ENCODE data around the gene TSC2.

Gene TSC2

DNA sequence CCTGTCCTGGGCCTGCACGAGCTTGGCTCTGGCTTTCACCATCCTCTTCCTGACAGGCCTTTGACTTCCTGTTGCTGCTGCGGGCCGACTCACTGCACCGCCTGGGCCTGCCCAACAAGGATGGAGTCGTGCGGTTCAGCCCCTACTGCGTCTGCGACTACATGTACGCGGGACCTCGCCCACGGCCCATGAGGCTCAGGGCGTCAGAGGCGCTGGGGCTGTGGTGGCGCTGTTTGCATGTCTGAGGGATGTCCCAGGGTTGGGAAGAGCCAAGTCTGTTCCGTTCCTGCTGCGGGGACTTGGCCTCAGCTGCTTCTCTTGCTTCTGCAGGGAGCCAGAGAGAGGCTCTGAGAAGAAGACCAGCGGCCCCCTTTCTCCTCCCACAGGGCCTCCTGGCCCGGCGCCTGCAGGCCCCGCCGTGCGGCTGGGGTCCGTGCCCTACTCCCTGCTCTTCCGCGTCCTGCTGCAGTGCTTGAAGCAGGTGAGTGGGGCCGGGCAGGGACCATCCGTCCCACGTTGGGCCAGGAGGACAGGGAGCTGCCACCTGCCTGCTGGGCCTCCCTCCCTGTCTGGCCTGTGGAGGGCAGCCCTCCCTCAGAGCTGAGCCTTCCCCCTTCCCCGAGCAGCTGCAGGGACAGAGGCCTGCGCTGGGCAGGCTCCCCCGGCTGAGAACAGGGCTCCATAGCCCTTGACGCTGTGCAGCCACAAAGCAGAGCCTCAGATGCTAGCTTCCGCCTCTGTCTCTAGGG lies 23.8 kb downstream of the TSC2 start:
- no peak for DNase-seq (ENCODE audit: low spot score)

DNA sequence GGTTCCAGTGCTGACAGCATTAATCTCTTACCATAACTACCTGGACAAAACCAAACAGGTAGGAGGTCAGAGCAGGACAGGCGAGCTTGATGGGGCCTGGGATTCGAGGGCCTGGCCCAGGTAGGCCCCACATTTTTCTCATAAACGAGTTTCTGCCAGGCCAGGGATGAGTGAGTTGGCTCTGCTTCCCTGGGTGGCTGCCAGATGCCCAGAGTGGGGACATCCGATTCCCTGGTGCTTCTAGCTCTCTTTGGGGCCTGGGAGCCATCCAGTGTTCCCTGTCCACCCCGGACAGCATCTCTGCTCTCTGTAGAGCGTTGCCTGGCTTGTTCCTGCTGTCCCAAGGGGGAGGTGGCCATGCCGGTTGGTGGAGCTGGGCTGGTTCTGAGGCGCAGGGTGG lies 25.1 kb downstream of the TSC2 start:
- DNase-seq (ENCODE audit: low spot score) = no peak

DNA sequence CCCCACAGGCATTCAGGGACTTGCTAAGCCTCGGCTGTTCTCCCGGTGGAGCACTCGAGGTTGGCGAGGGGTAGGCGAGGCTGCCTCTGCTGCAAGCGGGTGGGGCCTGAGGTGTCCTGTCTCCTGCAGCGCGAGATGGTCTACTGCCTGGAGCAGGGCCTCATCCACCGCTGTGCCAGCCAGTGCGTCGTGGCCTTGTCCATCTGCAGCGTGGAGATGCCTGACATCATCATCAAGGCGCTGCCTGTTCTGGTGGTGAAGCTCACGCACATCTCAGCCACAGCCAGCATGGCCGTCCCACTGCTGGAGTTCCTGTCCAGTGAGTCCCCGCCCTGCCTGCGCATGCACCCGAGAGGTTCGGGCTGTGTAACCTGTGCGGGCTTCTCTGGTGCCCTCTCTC lies 26.3 kb downstream of the TSC2 start:
- DNase-seq (ENCODE audit: low spot score) = no peak

DNA sequence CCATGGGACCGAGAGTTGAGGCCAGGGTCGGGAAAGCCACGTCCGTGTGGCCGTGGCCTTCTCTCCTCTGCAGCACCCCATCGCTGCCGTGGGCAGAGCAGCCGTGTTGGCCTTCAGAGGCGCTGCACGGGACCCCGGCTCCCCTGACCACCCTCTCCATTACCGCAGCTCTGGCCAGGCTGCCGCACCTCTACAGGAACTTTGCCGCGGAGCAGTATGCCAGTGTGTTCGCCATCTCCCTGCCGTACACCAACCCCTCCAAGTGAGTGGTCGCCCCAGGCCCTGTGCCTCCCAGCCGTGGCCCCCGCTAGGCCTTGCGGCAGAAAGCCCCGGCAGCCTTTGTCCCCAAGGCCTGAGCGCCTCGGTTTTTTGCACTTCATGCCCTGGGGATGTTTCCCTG lies 27.8 kb downstream of the TSC2 start:
- DNase-seq (ENCODE audit: low spot score) = no peak

DNA sequence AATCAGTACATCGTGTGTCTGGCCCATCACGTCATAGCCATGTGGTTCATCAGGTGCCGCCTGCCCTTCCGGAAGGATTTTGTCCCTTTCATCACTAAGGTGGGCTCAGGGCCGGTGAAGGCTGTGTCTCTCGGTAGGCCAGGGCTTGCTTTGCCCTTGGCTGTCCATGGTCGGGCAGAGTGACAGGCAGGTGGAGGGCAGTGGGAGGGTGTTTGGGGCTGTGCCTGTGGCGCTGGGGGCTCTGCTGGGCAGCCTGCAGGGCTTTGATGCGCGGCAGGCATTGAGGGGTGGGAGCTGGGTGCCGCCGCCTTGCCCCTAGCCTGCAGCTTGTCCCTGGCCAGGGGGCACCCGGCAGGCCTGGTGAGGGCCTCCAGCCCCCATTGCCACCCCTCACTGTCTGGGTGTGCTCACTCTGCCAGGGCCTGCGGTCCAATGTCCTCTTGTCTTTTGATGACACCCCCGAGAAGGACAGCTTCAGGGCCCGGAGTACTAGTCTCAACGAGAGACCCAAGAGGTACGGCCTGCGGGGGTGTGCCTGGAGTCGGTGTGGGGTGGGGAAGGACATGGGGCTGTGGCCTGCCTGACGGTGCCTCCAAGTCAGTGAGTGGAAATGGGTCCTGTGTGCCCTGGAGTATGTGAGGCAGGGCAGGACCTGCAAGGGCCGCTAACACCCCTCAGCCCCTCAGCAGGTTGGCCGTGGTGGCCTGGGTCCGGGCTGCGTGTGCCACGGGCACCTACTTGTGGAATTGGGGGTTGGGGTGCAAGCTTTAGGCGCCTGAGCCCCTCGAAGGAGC lies 28.5 kb downstream of the TSC2 start:
- DNase-seq (ENCODE audit: low spot score) = no peak

DNA sequence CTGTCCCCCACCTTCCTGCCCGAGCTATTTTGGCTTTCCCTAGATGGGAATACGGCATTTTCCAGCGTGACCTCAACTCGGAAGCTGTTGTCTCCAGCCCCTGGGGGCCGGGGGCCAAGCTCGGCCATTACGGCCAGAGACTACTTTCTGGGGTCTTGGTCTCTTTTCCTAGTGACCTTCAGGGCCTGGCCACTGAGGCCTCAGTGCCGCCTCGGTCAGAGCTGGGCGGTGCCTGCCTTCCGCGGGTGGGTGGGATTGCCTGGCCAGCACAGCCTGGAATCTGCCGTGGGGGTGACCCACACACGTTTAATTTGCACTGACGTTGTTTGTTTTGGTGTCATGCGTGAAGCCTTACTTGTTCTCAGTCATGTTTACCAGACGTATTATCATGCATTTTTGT lies 29.2 kb downstream of the TSC2 start:
- DNase-seq (ENCODE audit: low spot score) = no peak

DNA sequence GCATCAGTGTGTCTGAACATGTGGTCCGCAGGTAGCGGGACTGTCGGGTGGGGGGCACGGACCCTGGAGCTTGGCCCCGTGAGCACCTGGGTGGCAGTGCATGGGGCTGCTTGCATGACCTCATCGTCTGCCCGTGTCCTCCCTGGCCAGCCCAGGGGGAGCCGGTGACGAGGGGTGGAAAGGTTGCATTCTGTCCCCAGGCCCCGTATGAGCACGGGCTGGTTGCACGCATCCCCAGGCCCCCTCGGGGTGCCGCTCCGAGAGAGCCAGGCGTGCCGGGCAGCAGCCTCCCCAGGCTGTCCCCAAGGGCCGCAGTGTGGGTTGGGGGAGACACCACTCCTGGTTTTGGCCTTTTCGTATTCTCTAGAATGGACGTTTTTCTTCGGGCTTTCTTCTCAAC lies 29.9 kb downstream of the TSC2 start:
- DNase-seq (ENCODE audit: low spot score) = no peak

DNA sequence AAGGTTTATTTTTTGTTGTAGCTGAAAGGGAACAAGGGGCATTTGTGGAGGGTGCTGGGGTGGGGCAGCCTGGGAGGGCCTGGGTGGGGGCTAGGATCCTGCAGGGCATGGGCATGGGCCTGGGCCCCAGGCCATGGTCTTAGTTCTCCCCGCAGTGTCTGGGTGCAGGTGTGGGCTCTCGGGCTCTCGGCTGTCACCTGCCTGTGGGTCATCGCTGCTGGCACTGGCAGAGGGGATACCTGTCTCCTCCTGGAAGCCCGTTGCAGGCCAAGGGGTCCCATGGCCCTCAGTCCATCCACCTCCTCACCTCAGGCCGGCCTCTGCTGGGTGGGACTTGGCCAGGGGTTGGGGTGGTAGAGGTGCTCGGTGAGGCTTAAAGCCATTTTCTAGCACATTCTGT lies 30.3 kb downstream of the TSC2 start:
- no peak for DNase-seq (ENCODE audit: low spot score)

DNA sequence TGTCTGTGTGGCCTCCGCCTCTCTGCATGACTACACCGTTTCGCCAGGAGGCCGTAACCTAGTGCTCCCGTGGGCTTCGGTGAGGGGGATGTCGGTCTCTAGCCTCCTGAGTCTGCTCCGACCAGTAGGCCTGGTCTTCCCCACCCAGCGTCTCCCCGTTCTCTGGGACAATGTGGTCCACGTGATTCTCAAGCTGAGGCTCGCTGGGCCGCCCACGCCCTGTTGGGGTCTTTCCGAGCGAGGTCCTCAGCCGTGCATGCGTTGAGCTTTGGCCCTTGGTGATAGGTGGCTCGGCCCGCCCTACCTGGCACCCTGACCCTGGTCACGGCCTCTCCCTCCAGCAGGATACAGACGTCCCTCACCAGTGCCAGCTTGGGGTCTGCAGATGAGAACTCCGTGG lies 30.9 kb downstream of the TSC2 start:
- no peak for DNase-seq (ENCODE audit: low spot score)

DNA sequence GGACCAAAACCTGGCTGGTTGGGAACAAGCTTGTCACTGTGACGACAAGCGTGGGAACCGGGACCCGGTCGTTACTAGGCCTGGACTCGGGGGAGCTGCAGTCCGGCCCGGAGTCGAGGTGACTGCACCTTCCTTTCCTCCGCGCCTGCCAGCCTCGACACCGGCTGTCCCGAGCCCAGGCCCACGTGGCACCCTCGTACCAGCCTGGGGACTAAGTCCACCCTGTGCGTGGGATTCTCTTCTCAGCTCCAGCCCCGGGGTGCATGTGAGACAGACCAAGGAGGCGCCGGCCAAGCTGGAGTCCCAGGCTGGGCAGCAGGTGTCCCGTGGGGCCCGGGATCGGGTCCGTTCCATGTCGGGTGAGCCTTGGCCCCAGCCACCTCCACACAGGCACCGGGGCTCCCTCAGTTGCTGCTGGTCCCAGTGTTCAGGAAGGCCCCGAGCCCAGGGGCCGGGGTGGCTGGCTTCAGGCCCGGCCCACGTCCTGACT lies 31.6 kb downstream of the TSC2 start:
- DNase-seq (ENCODE audit: low spot score) = no peak

DNA sequence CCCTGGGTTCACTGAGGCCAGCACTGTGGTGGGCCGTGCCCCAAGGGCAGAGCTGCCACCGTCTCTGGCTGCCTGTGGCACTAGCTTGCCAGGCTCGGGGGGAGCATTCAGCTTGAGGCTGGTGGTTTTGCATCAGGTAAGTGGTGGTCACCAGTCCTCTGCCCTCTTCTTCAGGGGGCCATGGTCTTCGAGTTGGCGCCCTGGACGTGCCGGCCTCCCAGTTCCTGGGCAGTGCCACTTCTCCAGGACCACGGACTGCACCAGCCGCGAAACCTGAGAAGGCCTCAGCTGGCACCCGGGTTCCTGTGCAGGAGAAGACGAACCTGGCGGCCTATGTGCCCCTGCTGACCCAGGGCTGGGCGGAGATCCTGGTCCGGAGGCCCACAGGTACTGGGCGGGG lies 32.2 kb downstream of the TSC2 start:
- DNase-seq (ENCODE audit: low spot score) = no peak

DNA sequence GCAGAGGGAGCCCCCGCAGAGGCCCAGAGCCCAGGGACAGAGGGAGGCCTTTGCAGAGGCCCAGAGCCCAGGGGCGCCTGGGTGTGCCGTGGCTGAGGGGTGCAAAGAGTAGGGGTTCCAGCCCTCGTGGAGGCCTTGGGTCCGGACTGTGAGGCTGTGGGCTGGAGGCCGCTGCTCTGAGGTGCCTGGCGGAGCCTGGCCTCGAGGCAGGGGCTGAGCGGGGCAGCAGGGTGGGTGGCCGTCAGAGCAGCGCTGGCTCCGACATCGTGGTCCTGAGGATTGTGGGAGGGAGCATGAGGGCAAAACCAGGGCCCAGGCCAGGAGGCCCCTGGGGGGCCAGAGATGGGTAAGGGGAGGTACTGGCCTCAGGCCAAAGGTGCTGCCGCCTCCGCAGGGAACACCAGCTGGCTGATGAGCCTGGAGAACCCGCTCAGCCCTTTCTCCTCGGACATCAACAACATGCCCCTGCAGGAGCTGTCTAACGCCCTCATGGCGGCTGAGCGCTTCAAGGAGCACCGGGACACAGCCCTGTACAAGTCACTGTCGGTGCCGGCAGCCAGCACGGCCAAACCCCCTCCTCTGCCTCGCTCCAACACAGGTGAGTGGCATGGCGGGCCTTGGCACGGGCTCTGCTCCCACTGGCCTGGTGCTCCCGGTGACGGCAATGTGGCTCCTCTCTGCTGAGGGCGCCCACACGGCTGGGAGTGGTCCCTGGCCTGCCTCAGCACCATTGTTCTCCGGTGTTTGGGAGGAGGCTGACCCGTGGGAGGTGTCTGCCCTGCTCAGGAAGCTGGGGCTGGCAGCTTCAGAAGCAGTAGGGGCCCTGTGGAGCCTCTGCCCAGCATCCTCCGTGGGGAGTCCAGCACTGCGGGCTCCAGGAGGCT lies 33.7 kb downstream of the TSC2 start:
- DNase-seq (ENCODE audit: low spot score) = no peak

DNA sequence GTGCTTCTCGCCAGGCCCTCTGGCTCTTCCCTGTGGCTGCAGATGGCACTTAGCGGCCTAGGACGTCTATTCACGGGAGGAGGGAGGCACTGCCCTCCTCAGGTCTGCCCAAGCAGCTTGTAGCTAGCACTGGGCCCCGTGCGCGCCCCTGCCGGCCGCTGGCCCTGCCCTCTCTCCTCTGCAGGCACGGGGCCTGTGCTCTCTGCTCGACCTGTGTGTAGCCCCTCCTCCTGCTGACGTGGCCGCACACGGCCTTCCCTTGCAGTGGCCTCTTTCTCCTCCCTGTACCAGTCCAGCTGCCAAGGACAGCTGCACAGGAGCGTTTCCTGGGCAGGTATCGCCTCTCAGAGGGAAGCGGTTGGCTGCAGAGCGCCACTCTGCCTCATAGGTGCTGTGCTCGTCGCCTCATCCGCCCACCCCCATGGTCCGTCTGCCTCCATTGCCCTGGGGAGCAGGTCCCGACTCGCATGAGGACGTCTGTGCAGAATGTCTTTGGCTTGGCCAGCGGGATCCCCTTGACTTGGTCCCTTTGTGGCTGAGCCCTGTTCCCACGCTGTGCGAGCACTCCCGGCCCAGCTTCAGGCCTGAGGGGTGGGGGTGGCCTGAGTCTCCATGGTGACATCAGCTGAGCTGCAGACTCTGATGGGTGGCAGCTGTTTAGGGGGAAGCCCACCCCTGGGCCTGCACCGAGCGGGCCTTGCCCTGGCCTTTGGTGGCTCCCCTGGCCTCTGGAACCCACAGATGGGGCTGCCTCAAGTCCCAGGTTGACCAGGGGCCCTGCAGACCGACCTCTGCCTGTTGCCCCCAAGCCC lies 34.6 kb downstream of the TSC2 start:
- DNase-seq (ENCODE audit: low spot score) = no peak

DNA sequence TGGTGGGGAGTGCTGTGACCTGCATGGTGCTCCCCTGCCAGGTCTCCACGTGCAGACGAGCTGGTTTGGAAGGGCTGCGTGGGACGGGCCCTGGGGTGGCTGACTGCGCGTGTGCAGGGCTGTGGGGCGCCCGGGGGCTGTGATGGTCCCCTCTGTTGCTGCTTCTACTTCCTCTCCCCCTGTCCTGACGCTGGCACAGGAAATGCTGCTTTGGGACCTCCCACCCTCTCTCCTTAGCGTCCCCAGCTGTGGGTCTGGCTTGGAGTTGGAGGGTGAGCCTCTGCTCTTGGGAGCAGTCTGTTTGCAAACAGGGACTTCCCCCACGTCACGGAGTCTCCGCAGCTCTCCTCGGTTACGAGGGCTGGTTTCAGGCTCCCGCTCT lies 35.2 kb downstream of the TSC2 start:
- DNase-seq (ENCODE audit: low spot score) = no peak

DNA sequence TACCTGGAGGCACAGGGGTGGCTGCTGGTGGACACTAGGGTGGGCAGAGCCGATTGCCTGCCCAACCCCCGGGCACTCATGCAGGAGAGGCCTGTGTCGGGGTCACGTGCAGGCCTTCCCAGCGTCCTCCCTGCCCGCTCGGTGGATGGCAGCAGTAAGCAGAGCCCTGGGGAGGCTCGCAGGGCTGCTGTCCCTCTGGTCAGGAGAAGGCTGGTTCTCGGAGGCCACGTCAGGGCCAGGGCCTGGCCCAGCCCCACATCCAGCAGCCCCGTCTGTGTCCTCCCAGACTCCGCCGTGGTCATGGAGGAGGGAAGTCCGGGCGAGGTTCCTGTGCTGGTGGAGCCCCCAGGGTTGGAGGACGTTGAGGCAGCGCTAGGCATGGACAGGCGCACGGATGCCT lies 35.6 kb downstream of the TSC2 start:
- no peak for DNase-seq (ENCODE audit: low spot score)

DNA sequence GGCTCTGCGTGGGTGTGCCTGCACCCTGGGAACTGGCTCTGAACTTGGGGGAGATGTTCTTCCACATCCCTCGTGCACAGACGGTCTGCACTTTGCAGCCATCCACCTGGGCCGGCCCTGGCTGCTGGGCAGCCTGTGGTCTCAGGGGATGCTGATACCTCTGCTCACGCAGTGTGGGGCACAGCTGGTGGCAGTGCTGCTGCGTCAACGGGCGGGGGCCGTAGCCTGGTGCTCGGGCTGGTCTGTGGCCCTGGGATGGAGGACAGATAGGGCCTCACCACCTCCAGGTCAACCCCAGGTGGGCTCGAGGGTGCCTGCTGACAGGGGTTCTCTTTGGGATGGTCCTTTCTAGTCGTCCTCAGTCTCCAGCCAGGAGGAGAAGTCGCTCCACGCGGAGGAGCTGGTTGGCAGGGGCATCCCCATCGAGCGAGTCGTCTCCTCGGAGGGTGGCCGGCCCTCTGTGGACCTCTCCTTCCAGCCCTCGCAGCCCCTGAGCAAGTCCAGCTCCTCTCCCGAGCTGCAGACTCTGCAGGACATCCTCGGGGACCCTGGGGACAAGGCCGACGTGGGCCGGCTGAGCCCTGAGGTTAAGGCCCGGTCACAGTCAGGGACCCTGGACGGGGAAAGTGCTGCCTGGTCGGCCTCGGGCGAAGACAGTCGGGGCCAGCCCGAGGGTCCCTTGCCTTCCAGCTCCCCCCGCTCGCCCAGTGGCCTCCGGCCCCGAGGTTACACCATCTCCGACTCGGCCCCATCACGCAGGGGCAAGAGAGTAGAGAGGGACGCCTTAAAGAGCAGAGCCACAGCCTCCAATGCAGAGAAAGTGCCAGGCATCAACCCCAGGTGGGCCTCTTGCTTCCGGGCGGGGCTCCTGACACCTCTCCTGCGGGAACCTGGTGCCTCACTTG lies 36.3 kb downstream of the TSC2 start:
- DNase-seq (ENCODE audit: low spot score) = no peak

DNA sequence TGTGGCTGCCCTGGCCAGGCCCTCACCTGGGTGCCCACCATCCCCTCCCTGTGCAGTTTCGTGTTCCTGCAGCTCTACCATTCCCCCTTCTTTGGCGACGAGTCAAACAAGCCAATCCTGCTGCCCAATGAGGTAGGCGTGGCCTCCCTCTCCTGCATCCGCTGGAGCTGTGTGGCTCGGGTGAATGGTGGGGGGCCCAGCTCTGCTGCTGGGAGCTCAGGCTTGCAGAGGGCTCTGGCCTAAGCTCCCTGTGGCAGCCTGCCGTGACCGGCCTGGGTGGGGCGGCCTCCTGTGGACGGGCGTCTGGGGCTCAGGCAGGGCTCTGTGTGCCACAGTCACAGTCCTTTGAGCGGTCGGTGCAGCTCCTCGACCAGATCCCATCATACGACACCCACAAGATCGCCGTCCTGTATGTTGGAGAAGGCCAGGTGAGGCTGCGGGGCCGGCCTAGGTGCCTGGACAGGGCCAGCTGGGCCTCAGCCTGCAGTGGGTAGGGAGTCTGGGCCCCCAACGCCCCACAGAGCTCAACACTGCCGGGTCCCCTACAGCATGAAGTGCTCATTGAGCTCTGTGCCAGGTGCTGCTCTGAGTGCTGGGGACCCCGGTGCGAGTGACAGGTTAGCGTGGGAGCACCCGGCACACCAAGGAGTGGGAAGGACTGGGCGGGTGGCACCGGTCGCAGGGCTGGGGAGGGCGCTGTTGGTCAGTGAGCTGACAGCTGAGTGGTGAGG lies 37.3 kb downstream of the TSC2 start:
- DNase-seq (ENCODE audit: low spot score) = no peak

DNA sequence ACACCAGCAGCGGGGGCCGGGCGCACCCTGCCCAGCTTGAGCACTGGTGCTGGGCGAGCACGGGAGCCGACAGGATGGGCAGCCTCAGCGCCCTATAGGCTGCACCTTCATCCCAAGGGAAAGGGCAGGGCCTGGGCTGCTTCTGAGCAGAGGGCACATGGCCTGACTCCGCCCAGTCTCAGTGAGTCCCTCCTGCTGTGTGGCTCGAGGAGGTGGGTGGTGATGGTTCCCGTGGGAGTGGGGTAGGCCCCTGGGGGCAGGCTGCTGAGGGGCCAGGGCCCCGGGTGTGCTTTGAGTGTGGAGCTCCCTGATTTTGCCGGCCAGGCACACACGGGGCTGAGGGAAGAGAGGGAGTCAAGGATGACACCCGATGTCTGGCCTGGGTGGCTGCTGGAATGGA lies 37.9 kb downstream of the TSC2 start:
- no peak for DNase-seq (ENCODE audit: low spot score)

DNA sequence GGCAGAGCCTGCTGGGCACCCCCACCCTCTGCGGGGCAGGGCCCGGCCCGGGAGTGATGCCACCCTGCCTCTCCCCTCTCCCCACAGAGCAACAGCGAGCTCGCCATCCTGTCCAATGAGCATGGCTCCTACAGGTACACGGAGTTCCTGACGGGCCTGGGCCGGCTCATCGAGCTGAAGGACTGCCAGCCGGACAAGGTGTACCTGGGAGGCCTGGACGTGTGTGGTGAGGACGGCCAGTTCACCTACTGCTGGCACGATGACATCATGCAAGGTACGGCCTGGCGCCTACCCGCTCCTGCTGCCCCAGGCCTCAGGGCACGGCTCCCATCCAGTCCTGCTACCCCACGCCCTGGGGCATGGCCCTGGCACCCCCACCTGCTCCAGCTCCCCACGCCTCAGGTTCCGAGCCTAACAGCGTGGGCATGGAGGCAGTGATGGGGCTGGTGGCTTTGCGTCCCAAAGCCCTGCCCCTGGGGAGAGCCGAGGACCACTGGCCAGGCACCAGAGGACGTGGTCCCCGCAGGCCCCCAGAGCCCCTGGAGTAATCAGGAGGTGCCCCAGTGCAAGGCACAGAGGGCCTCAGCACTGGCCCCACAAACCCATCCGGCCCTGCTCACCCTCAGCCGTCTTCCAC lies 38.4 kb downstream of the TSC2 start:
- no peak for DNase-seq (ENCODE audit: low spot score)

Data from hematopoietic multipotent progenitor cell treated with erythropoietin and hydrocortisone succinate and interleukin-3 and kit ligand, for 17 days (in vitro differentiated cells).